HCT116 (cell line): ENCODE measurements around the gene SLC28A2. TPM values are rescaled to one million over a fixed set of nuclear protein-coding genes. Genes with fewer than 3 reads are reported as not detected.

ENCODE experiments used
- ATAC-seq: fragments of 200-7000 bp; cut with Tn5 transposase; 2 replicates; pipeline ENCODE4 v1.9.1; 2020; ENCODE audit warnings: mild to moderate bottlenecking, moderate library complexity
- BruUV-seq: library from RNA; stranded (reverse); fragments of 400-500 nt; replicated peaks from 2 replicates; lab custom pipeline; 2021; lab: Mats Ljungman, UMichigan
- CTCF ChIA-PET: fragments of 300-600 bp; sonication (Branson Sonifier 250); formaldehyde crosslinking; loops from one replicate; lab custom pipeline; 2021; ENCODE audit warnings: antibody characterized with exemption; lab: Charles Lee
- POLR2A ChIA-PET: fragments of 300-600, 350-600 bp; sonication (Branson Sonifier 250); formaldehyde crosslinking; loops from one replicate; lab custom pipeline; 2021; ENCODE audit warnings: antibody characterized with exemption; lab: Charles Lee
- RAD21 ChIA-PET, 2 experiments: fragments of 300-600 bp; sonication (Branson Sonifier 250); formaldehyde crosslinking; loops; one replicate each; lab custom pipeline; 2023; ENCODE audit warnings: low total read pairs in 2 of 2; ENCODE audit not compliant: uncharacterized antibody in 2 of 2, unreplicated experiment in 2 of 2, low non-redundant PET in 1 of 2; lab: Charles Lee
- DNase-seq: peaks from one replicate; pipeline ENCODE4 v3.0.0-alpha.2; 2010; ENCODE audit warnings: low read depth, low spot score
- H2AFZ ChIP-seq: fragments of 200-600 bp; shearing (Covaris generic), sonication (generic); 2 replicates; pipeline ENCODE4 v1.6.1; 2017; ENCODE audit warnings: low read depth, mixed run types, mixed read lengths, antibody characterized with exemption, low read length; ENCODE audit not compliant: poor library complexity, severe bottlenecking
- H3K27ac ChIP-seq: 2 replicates; pipeline ENCODE4 v1.5.1; 2012; ENCODE audit warnings: low read depth, low read length
- H3K27me3 ChIP-seq: fragments of 200-600 bp; sonication (generic); 2 replicates; pipeline ENCODE4 v1.6.1; 2016; ENCODE audit warnings: mixed run types, low read length, mixed read lengths; ENCODE audit not compliant: insufficient read depth
- H3K36me3 ChIP-seq, 2 experiments: fragments of 200-500 bp in 1 of 2; fragments of 200-600 bp in 1 of 2; sonication (Bioruptor generic) in 1 of 2; sonication (generic) in 1 of 2; 2 replicates each; pipeline versions ENCODE4 v1.5.1 to v1.6.1; 2014 to 2016; ENCODE audit warnings: low read length in 2 of 2, inconsistent platforms in 1 of 2, mixed read lengths in 1 of 2, mixed run types in 1 of 2; ENCODE audit not compliant: insufficient read depth in 2 of 2, control insufficient read depth in 1 of 2
- H3K4me1 ChIP-seq, 2 experiments: fragments of 200-600 bp in 1 of 2; sonication (generic) in 1 of 2; 2 replicates each; pipeline versions ENCODE4 v1.5.1 to v1.6.1; 2012 to 2017; ENCODE audit warnings: low read length in 2 of 2, inconsistent platforms in 1 of 2, mild to moderate bottlenecking in 1 of 2, mixed read lengths in 1 of 2, mixed run types in 1 of 2, moderate library complexity in 1 of 2; ENCODE audit not compliant: insufficient read depth in 2 of 2, control insufficient read depth in 1 of 2
- H3K4me2 ChIP-seq: fragments of 200-600 bp; sonication (generic); 2 replicates; pipeline ENCODE4 v1.6.1; 2017; ENCODE audit warnings: mixed run types, low read length, mixed read lengths
- H3K4me3 ChIP-seq, 2 experiments: fragments of 200-600 bp in 1 of 2; sonication (generic) in 1 of 2; replicated peaks in 1 of 2; 2 replicates each; pipeline ENCODE4 v1.5.1; 2011 to 2016; ENCODE audit warnings: low read length in 2 of 2, control low read depth in 1 of 2, low read depth in 1 of 2, mild to moderate bottlenecking in 1 of 2, mixed read lengths in 1 of 2, mixed run types in 1 of 2
- H3K79me2 ChIP-seq: fragments of 200-600 bp; sonication (generic); 2 replicates; pipeline ENCODE4 v1.6.1; 2017; ENCODE audit warnings: mild to moderate bottlenecking, mixed run types, low read length, moderate library complexity, mixed read lengths; ENCODE audit not compliant: insufficient read depth
- H3K9ac ChIP-seq: fragments of 200-600 bp; sonication (generic); 2 replicates; pipeline ENCODE4 v1.6.1; 2016; ENCODE audit warnings: low read length, mixed read lengths
- H3K9me2 ChIP-seq: fragments of 200-600 bp; sonication (generic), shearing (Covaris generic); 2 replicates; pipeline ENCODE4 v1.6.1; 2017; ENCODE audit warnings: mixed run types, mild to moderate bottlenecking, moderate library complexity; ENCODE audit not compliant: insufficient read depth
- H3K9me3 ChIP-seq, 2 experiments: fragments of 200-500 bp in 1 of 2; fragments of 200-600 bp in 1 of 2; sonication (Bioruptor generic) in 1 of 2; sonication (generic) in 1 of 2; 2 replicates each; pipeline ENCODE4 v1.6.1; 2014 to 2017; ENCODE audit warnings: low read length in 2 of 2, mixed read lengths in 2 of 2, inconsistent platforms in 1 of 2, low read depth in 1 of 2, mild to moderate bottlenecking in 1 of 2, mixed run types in 1 of 2, moderate library complexity in 1 of 2; ENCODE audit not compliant: control insufficient read depth in 1 of 2, insufficient read depth in 1 of 2
- H4K20me1 ChIP-seq: fragments of 200-600 bp; sonication (generic), shearing (Covaris generic); 2 replicates; pipeline ENCODE4 v1.6.1; 2017; ENCODE audit warnings: mixed run types, mild to moderate bottlenecking, moderate library complexity; ENCODE audit not compliant: insufficient read depth
- CBX3 ChIP-seq: IDR thresholded peaks from 2 replicates; pipeline ENCODE4 v1.6.1; 2012; ENCODE audit warnings: low read depth
- CTCF ChIP-seq, 3 experiments: fragments of 200-600 bp in 1 of 3; sonication (generic) in 1 of 3; IDR thresholded peaks in 2 of 3; conservative IDR thresholded peaks in 1 of 3; 2 replicates each; pipeline ENCODE4 v1.5.1; 2012 to 2017; ENCODE audit warnings: low read depth in 2 of 3, low read length in 2 of 3, antibody characterized with exemption in 1 of 3, borderline replicate concordance in 1 of 3, control low read depth in 1 of 3, mild to moderate bottlenecking in 1 of 3, mixed read lengths in 1 of 3, mixed run types in 1 of 3, moderate library complexity in 1 of 3; ENCODE audit not compliant: insufficient read depth in 1 of 3
- ELF1 ChIP-seq: IDR thresholded peaks from 2 replicates; pipeline ENCODE4 v1.6.1; 2012; ENCODE audit warnings: low read depth, borderline replicate concordance
- FOSL1 ChIP-seq: IDR thresholded peaks from 2 replicates; pipeline ENCODE4 v1.6.1; 2012; ENCODE audit warnings: low read depth
- JUND ChIP-seq: IDR thresholded peaks from 2 replicates; pipeline ENCODE4 v1.6.1; 2012
- RAD21 ChIP-seq: IDR thresholded peaks from 2 replicates; pipeline ENCODE4 v1.6.1; 2012; ENCODE audit warnings: low read depth, mild to moderate bottlenecking
- REST ChIP-seq: IDR thresholded peaks from 2 replicates; pipeline ENCODE4 v1.6.1; 2012; ENCODE audit warnings: low read depth
- SIN3A ChIP-seq: IDR thresholded peaks from 2 replicates; pipeline ENCODE4 v1.6.1; 2012; ENCODE audit warnings: low read depth
- SRF ChIP-seq: IDR thresholded peaks from 2 replicates; pipeline ENCODE4 v1.6.1; 2012; ENCODE audit warnings: low read depth
- TCF7L2 ChIP-seq: IDR thresholded peaks from 2 replicates; pipeline ENCODE4 v1.7.0; 2011; ENCODE audit warnings: borderline replicate concordance, inconsistent platforms; ENCODE audit not compliant: insufficient read depth, insufficient read length; ENCODE audit errors: extremely low read depth
- ZNF274 ChIP-seq: fragments of 200-500 bp; sonication (Bioruptor generic); IDR thresholded peaks from 2 replicates; pipeline ENCODE4 v1.6.1; 2014; ENCODE audit warnings: mild to moderate bottlenecking, low read depth, low read length, inconsistent platforms
- intact Hi-C: fragments of 100-400 bp; cut with micrococcal nuclease; formaldehyde crosslinking; loops from 2 replicates; pipeline ENCODE4 v1.10.0; 2022
- total RNA-seq: library from RNA; stranded (reverse); gene quantifications from one replicate; pipeline ENCODE4 v1.2.1, GENCODE V29; 2021; ENCODE audit not compliant: unreplicated experiment
- TF ChIP-seq, protein P1 (sequence below): IDR thresholded peaks from 2 replicates; pipeline ENCODE4 v1.6.1; 2012
- TF ChIP-seq, protein P2 (sequence below): IDR thresholded peaks from 2 replicates; pipeline ENCODE4 v1.6.1; 2012

SLC28A2 gene
- total RNA-seq, 1 experiment from 2014 or later: not detected

- no peaks in the 10 kb centered on the region for H4K20me1 ChIP-seq
- H3K27ac ChIP-seq: no peak overlapping the region
- DNase-seq (no peak), ATAC-seq (no peak)
- ChIA-PET CTCF (interaction anchor here (1.6 kb wide), 1 partner anchor 70 kb away, joined by 4 read pairs; no protein-coding TSS in a partner anchor), RAD21 (no interaction called here), POLR2A (no interaction called here)
- no peaks in the 10 kb centered on the region for H3K27me3 ChIP-seq
- BruUV-seq: no TSS peak
- peaks cover 5% of the 10 kb centered on the region; the same call in 1 of the 2 replicates for H3K79me2 ChIP-seq
- intact Hi-C loops: no loop called here
- no peaks in the 10 kb centered on the region for H3K36me3 ChIP-seq
- H3K9me3 ChIP-seq: no peaks in the 10 kb centered on the region
- no peaks in the 10 kb centered on the region for H3K9me2 ChIP-seq
- peaks cover 0 to 11% of the 10 kb centered on the region in 2 experiments; a peak in 2 of 4 replicates for H3K4me1 ChIP-seq
- H3K4me3 ChIP-seq: no peak overlapping the region
- H2AFZ ChIP-seq: no peak overlapping the region
- TF ChIP-seq, protein P1, sequence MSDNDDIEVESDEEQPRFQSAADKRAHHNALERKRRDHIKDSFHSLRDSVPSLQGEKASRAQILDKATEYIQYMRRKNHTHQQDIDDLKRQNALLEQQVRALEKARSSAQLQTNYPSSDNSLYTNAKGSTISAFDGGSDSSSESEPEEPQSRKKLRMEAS: no peak
- TF ChIP-seq, protein P2, sequence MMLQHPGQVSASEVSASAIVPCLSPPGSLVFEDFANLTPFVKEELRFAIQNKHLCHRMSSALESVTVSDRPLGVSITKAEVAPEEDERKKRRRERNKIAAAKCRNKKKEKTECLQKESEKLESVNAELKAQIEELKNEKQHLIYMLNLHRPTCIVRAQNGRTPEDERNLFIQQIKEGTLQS: no peak
- TF ChIP-seq RAD21 (no peak), JUND (no peak), ELF1 (no peak), CBX3 (no peak), REST (no peak), TCF7L2 (no peak), SRF (no peak), CTCF (IDR thresholded peaks at IDR 0.05 in 2 of 3, conservative IDR thresholded peaks at IDR 0.05 in 1 of 3; ENCODE audit: borderline replicate concordance in 1 of 3, insufficient read depth in 1 of 3, low read depth in 2 of 3, low read length in 2 of 3) (no peak), SIN3A (no peak), FOSL1 (no peak), ZNF274 (no peak)
- no peak overlapping the region for H3K4me2 ChIP-seq
- H3K9ac ChIP-seq: no peak overlapping the region
Observed at GRCh38 chr15:45274636-45275380, 22.8 kb downstream of the SLC28A2 start.
